KMS-11 (cell line): Measurements from ENCODE around the gene MCTP1.

Experiments used
- H2AFZ ChIP-seq: fragments of 200-600 bp; sonication (generic); 2 replicates; pipeline ENCODE4 v1.6.1; 2016; ENCODE audit warnings: antibody characterized with exemption, mixed run types, low read depth
- H3K27ac ChIP-seq: fragments of 200-600 bp; sonication (generic); 2 replicates; pipeline ENCODE4 v1.6.1; 2016; ENCODE audit warnings: mild to moderate bottlenecking, mixed run types
- H3K27me3 ChIP-seq: fragments of 200-600 bp; sonication (generic); 2 replicates; pipeline ENCODE4 v1.6.1; 2017; ENCODE audit warnings: mild to moderate bottlenecking, low read depth, mixed run types, moderate library complexity; ENCODE audit not compliant: insufficient read depth
- H3K36me3 ChIP-seq: fragments of 200-600 bp; sonication (generic); 2 replicates; pipeline ENCODE4 v1.6.1; 2017; ENCODE audit warnings: mild to moderate bottlenecking, mixed run types; ENCODE audit not compliant: insufficient read depth
- H3K4me1 ChIP-seq: fragments of 200-600 bp; sonication (generic); 2 replicates; pipeline ENCODE4 v1.6.1; 2016; ENCODE audit warnings: mild to moderate bottlenecking, low read depth, mixed run types; ENCODE audit not compliant: poor library complexity, severe bottlenecking
- H3K4me2 ChIP-seq: fragments of 200-600 bp; sonication (generic); 2 replicates; pipeline ENCODE4 v1.7.0; 2016; ENCODE audit warnings: mild to moderate bottlenecking, mixed run types
- H3K4me3 ChIP-seq: fragments of 200-600 bp; sonication (generic); IDR thresholded peaks from 2 replicates; pipeline ENCODE4 v1.6.1; 2017; ENCODE audit warnings: low read depth, low read length, mixed read lengths; ENCODE audit not compliant: insufficient read depth
- H3K79me2 ChIP-seq: fragments of 200-600 bp; sonication (generic); 2 replicates; pipeline ENCODE4 v1.6.1; 2016; ENCODE audit warnings: low read depth, mixed run types; ENCODE audit not compliant: insufficient read depth
- H3K9ac ChIP-seq: fragments of 200-600 bp; sonication (generic); 2 replicates; pipeline ENCODE4 v1.6.1; 2016; ENCODE audit warnings: mild to moderate bottlenecking, mixed run types
- H4K20me1 ChIP-seq: fragments of 200-600 bp; sonication (generic); 2 replicates; pipeline ENCODE4 v1.6.1; 2016; ENCODE audit warnings: mild to moderate bottlenecking, mixed run types; ENCODE audit not compliant: insufficient read depth
- CTCF ChIP-seq: fragments of 200-600 bp; sonication (generic); conservative IDR thresholded peaks from 2 replicates; pipeline ENCODE4 v1.6.1; 2017; ENCODE audit warnings: low read depth, mild to moderate bottlenecking, antibody characterized with exemption, low read length, moderate library complexity, mixed read lengths

The MCTP1 gene

GRCh38 chr5:94928891-94929290 is 356.0 kb downstream of the MCTP1 start:
- Histone ChIP-seq H3K4me2 (no peak overlapping the region), H3K27ac (no peak overlapping the region), H4K20me1 (no peaks in the 10 kb centered on the region), H3K9ac (no peak overlapping the region), H3K79me2 (no peaks in the 10 kb centered on the region), H3K4me3 (no peak overlapping the region), H2AFZ (no peak overlapping the region), H3K4me1 (no peaks in the 10 kb centered on the region), H3K27me3 (no peaks in the 10 kb centered on the region), H3K36me3 (no peaks in the 10 kb centered on the region)
- TF ChIP-seq CTCF, result no peak

GRCh38 chr5:94920570-94920969 is 364.3 kb downstream of the MCTP1 start:
- TF ChIP-seq CTCF, result no peak
- Histone ChIP-seq H3K36me3 (no peaks in the 10 kb centered on the region), H3K79me2 (no peaks in the 10 kb centered on the region), H2AFZ (no peak overlapping the region), H3K27me3 (no peaks in the 10 kb centered on the region), H3K9ac (no peak overlapping the region), H3K27ac (no peak overlapping the region), H3K4me3 (no peak overlapping the region), H3K4me1 (no peaks in the 10 kb centered on the region), H3K4me2 (no peak overlapping the region), H4K20me1 (no peaks in the 10 kb centered on the region)

GRCh38 chr5:94916619-94917018 is 368.3 kb downstream of the MCTP1 start:
- no peak for TF ChIP-seq CTCF
- Histone ChIP-seq H3K79me2 (no peaks in the 10 kb centered on the region), H3K27me3 (no peaks in the 10 kb centered on the region)

GRCh38 chr5:94911276-94911675 is 373.6 kb downstream of the MCTP1 start:
- Histone ChIP-seq H3K79me2 (no peaks in the 10 kb centered on the region), H3K4me1 (no peaks in the 10 kb centered on the region), H2AFZ (no peak overlapping the region), H3K9ac (no peak overlapping the region), H4K20me1 (no peaks in the 10 kb centered on the region), H3K27me3 (no peaks in the 10 kb centered on the region), H3K36me3 (no peaks in the 10 kb centered on the region), H3K27ac (no peak overlapping the region), H3K4me3 (no peak overlapping the region), H3K4me2 (no peak overlapping the region)
- TF ChIP-seq CTCF, result no peak

More at GRCh38 chr5:94916619-94917018, 368.3 kb downstream of the MCTP1 start:
- H3K4me1 ChIP-seq, result no peaks in the 10 kb centered on the region
- no peak overlapping the region for H3K4me3 ChIP-seq
- no peak overlapping the region for H2AFZ ChIP-seq
- H4K20me1 ChIP-seq, result no peaks in the 10 kb centered on the region
- H3K9ac ChIP-seq, result no peak overlapping the region
- no peaks in the 10 kb centered on the region for H3K36me3 ChIP-seq
- H3K27ac ChIP-seq, result no peak overlapping the region
- H3K4me2 ChIP-seq, result no peak overlapping the region

- H3K4me2 ChIP-seq, result no peak overlapping the region
- no peaks in the 10 kb centered on the region for H4K20me1 ChIP-seq
- no peaks in the 10 kb centered on the region for H3K36me3 ChIP-seq
- no peaks in the 10 kb centered on the region for H3K79me2 ChIP-seq
- TF ChIP-seq CTCF, result no peak
- no peaks in the 10 kb centered on the region for H3K27me3 ChIP-seq
- H2AFZ ChIP-seq, result no peak overlapping the region
- H3K9ac ChIP-seq, result no peak overlapping the region
- H3K27ac ChIP-seq, result no peak overlapping the region
- no peak overlapping the region for H3K4me3 ChIP-seq
- H3K4me1 ChIP-seq, result no peaks in the 10 kb centered on the region
These were observed 374.2 kb downstream of the MCTP1 start for GRCh38 chr5:94910721-94911120.
